KOPT-K1 (cell line): ENCODE results near the gene NOVA2.
"Not testable (repeated sequence)": the region's sequence is repeated elsewhere in the genome, so short reads cannot be mapped to it uniquely, and the experiment has no call there.

Experiments
- H3K27ac ChIP-seq: fragments of 200-600 bp; sonication (generic); 2 replicates; pipeline ENCODE4 v1.5.1; 2016; ENCODE audit warnings: antibody characterized with exemption, mild to moderate bottlenecking, low read depth, low read length; ENCODE audit not compliant: poor library complexity, severe bottlenecking
- H3K36me3 ChIP-seq: fragments of 200-600 bp; sonication (generic); 2 replicates; pipeline ENCODE4 v1.5.1; 2017; ENCODE audit warnings: antibody characterized with exemption, mild to moderate bottlenecking, low read length, moderate library complexity; ENCODE audit not compliant: insufficient read depth
- H3K9me3 ChIP-seq: fragments of 200-600 bp; sonication (generic); 2 replicates; pipeline ENCODE4 v1.5.1; 2017; ENCODE audit warnings: antibody characterized with exemption, low read length, mild to moderate bottlenecking; ENCODE audit not compliant: insufficient read depth, poor library complexity, severe bottlenecking

NOVA2 gene

GRCh38 chr19:45902651-45903625, 70.7 kb downstream of the NOVA2 start:
- Histone ChIP-seq H3K9me3 (no peaks in the 10 kb centered on the region), H3K36me3 (peaks cover 26% of the 10 kb centered on the region), H3K27ac (peak overlapping the region; percentile 83)

DNA sequence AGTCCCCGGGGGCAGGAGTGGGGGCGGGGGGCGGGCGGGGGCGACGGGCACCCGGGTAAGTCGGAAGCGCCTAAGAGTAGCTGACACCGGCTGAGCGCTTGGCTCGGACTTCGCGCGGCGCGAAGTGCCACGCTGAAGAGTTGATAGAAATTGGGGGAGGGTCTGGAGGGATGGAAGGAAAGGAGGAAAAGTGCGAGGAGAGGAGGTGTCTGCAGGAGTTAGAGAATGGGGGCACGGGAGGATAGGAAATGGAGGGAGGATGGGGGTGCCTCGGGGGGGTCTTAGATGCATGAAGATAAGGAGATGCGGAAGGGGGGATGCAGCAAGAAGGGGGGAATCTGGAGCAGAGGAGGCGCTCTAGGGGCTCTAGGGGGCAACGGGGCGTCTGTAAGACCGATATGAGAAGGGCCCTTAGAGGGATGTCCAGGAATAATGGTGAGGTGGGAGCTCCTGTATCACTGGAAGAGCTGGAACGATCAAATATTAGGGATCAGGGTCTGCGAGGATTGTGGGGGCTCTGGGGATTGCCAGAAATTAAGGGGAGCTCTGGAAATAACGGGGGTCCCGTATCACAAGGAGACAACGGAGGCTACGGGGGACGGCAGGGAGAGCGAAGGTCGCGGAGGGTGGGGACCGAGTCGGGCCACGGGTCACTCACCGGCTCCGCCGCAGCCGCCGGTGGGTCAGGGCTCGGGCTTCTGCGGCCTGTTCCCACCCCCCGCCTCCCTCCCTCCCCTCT, 71.6 kb downstream of the NOVA2 start, which contains the start of gene MYPOP:
TSS of gene MYPOP (minus strand) at position 702 of the 739 bp plus-strand sequence. CDS start 840 bp downstream, outside the sequence.
- Histone ChIP-seq H3K36me3 (peaks cover 33% of the 10 kb centered on the region), H3K9me3 (no peaks in the 10 kb centered on the region), H3K27ac (peak within 1 kb of the TSS; percentile 83)

- Histone ChIP-seq H3K36me3 (peaks cover 34% of the 10 kb centered on the region), H3K27ac (peak overlapping the region; percentile 83), H3K9me3 (no peaks in the 10 kb centered on the region)
Observed at GRCh38 chr19:45901432-45901911, 72.2 kb downstream of the NOVA2 start.

DNA sequence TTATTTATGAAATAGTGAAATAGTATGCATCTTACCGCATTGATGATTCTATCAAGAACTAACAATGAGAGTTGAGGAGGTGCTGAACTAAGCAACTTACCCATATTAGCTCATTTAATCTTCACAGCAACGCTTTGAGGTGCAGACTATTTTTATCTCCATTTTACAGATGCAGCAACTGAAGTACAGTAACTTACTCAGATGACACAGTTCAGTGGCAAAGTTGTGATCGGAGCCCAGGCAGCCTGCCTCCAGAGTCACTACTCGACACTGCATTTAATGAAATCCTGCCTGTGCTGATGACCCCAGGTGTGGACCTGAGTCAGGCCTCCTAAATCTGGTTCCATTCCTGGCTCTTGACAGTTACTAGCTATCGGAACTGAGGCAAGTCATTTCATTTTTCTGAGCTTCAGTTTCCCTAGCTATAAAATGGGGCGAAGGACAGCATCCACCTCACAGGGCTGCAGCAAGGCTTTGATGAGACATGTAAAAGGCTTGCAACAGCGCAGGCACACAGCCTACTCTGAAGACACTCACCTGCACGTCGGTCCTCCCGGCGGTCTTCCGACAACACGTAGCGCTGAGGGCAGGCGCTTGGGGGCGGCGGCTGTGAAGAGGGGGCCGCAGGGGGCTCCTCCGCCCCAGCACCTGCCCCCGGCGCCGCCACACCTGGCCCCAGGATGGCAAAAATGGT, 72.8 kb downstream of the NOVA2 start:
- Histone ChIP-seq H3K9me3 (no peaks in the 10 kb centered on the region), H3K27ac (no peak overlapping the region), H3K36me3 (peaks cover 39% of the 10 kb centered on the region)

DNA sequence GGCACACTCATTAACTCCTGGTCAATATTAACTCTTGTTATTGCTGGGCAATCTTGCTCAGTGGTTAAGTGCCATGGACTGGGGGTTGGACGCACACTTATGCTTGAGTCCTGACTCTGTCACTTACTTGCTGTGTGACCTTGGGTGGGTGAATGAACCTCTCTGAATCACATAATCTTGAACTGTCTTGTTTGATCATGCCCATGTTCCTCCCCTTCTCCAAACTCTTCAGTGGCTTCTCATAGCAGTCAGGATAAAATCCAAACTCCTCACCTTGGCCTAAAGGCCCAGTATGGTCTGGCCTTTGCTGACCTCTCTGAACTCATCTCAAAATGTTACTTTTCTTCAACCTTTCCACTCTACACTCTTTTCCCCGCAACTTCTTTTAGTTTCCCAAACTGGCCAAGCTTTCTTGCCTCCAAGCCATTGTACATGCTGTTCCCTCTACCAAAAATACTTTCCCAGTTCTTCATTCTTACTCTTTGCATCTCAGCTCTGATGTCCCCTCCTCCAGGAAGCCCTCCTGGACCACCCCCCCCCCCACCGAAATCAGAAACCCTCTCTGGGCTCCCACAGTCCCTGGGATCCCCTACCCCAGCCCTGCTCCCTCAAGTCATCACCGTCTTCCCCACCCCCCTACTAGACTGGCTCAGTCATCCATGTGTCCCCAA, 73.6 kb downstream of the NOVA2 start:
- H3K9me3 ChIP-seq: no peaks in the 10 kb centered on the region
- H3K27ac ChIP-seq: no peak overlapping the region
- H3K36me3 ChIP-seq: peaks cover 47% of the 10 kb centered on the region

- peaks cover 52% of the 10 kb centered on the region for H3K36me3 ChIP-seq
- H3K27ac ChIP-seq: no peak overlapping the region
- no peaks in the 10 kb centered on the region for H3K9me3 ChIP-seq
Observed at GRCh38 chr19:45899253-45899652, 74.4 kb downstream of the NOVA2 start.

GRCh38 chr19:45897261-45897812, 76.3 kb downstream of the NOVA2 start:
- H3K36me3 ChIP-seq: peaks cover 52% of the 10 kb centered on the region
- no peak overlapping the region for H3K27ac ChIP-seq

GRCh38 chr19:45895983-45896599, 77.6 kb downstream of the NOVA2 start:
- not testable (repeated sequence) for H3K27ac ChIP-seq, H3K9me3 ChIP-seq
- H3K36me3 ChIP-seq: peaks cover 52% of the 10 kb centered on the region

More at GRCh38 chr19:45897261-45897812, 76.3 kb downstream of the NOVA2 start:
- no peaks in the 10 kb centered on the region for H3K9me3 ChIP-seq

DNA sequence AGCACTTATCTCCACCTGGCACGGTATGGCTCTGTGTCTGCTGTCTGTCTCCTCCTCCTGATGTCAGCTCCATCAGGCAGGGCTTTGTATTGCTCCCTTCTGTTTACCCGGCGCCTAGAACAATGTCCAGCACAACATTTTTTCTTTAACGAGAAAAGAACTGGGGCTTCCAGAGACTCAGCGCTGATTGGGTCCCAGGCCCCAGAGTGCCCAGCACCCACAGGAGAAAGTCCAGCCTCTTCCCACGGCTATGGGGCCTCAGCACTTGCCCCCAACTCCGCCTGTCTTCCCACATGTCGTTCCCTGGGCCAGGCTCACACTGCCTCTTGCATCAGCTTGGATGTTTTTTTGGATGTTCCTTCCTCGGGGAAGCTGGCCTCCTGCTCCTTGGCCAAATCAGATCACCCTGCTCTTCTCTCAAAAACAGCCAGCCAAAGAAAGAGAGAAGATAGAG, 78.1 kb downstream of the NOVA2 start:
- Histone ChIP-seq H3K9me3 (no peaks in the 10 kb centered on the region), H3K27ac (no peak overlapping the region), H3K36me3 (peaks cover 51% of the 10 kb centered on the region)

GRCh38 chr19:45890877-45891276, 82.8 kb downstream of the NOVA2 start:
- peaks cover 12% of the 10 kb centered on the region; the same call in 1 of the 2 replicates for H3K36me3 ChIP-seq
- no peak overlapping the region for H3K27ac ChIP-seq
- no peaks in the 10 kb centered on the region for H3K9me3 ChIP-seq

DNA sequence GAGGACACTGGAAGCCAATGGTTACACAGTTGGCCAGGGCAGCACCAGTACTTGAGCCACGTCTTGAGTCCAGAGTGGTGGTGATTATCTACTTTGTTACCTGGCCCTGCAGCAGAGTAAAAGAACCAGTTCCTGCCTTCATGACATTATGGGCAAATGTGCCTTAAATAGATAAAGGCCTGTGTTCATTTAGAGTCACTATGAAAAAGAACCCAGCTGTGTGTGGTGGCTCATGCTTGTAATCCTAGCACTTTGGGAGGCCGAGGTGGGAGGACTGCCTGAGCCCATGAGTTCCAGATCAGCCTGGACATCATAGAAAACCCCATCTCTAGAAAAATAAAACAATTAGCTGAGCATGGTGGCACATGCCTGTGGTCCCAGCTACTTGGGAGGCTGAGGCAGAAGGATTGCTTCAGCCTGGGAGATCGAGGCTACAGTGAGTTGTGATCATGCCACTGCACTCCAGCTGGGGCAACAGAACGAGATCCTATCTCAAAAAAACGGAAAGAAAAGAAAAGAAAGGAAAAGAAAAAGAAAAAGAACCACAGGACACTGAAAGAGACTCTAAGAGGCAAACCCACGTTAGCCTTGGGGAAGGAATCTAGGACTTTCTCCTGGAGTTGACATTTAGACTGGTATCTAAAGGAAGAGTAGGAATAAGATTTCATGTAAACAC, 84.3 kb downstream of the NOVA2 start:
- no peaks in the 10 kb centered on the region for H3K9me3 ChIP-seq
- H3K27ac ChIP-seq: no peak overlapping the region
- H3K36me3 ChIP-seq: peaks cover 7% of the 10 kb centered on the region; the same call in 1 of the 2 replicates

- H3K36me3 ChIP-seq: peaks cover 22% of the 10 kb centered on the region
- H3K27ac ChIP-seq: peak overlapping the region; percentile 92
- no peaks in the 10 kb centered on the region for H3K9me3 ChIP-seq
Observed at GRCh38 chr19:45887200-45887710, 86.4 kb downstream of the NOVA2 start.
